MCF 10A (cell line): ENCODE results near the gene MEF2C. TPM values are rescaled to one million over a fixed set of nuclear protein-coding genes. Genes with fewer than 3 reads are reported as not detected.

Experiments
- BruUV-seq: library from RNA; stranded (reverse); fragments of 400-500 nt; replicated peaks from 2 replicates; lab custom pipeline; 2021; lab: Mats Ljungman, UMichigan
- CTCF ChIA-PET: fragments of 300-600 bp; sonication (Branson Sonifier 250); formaldehyde crosslinking; extraction: SDS; loops from one replicate; lab custom pipeline; 2021; ENCODE audit warnings: antibody characterized with exemption, inconsistent platforms; lab: Yijun Ruan, JAX
- POLR2A ChIA-PET: fragments of 300-600, 350-650 bp; sonication (Branson Sonifier 250); formaldehyde crosslinking; extraction: SDS; loops from one replicate; lab custom pipeline; 2020; ENCODE audit warnings: antibody characterized with exemption, inconsistent platforms; lab: Yijun Ruan, JAX
- DNase-seq: peaks from one replicate; pipeline ENCODE4 v3.0.0-alpha.2; 2018; ENCODE audit not compliant: unreplicated experiment
- H3K27ac Mint-ChIP-seq: one replicate; pipeline ENCODE4 v1.8.0; 2022; ENCODE audit warnings: mild to moderate bottlenecking, low read depth, mixed read lengths; ENCODE audit not compliant: unreplicated experiment
- H3K27me3 Mint-ChIP-seq: one replicate; pipeline ENCODE4 v1.8.0; 2022; ENCODE audit warnings: mixed read lengths; ENCODE audit not compliant: insufficient read depth, unreplicated experiment
- H3K36me3 Mint-ChIP-seq: one replicate; pipeline ENCODE4 v1.8.0; 2022; ENCODE audit warnings: mild to moderate bottlenecking, moderate library complexity, mixed read lengths; ENCODE audit not compliant: insufficient read depth, unreplicated experiment
- H3K4me1 Mint-ChIP-seq: one replicate; pipeline ENCODE4 v1.8.0; 2022; ENCODE audit warnings: mixed read lengths; ENCODE audit not compliant: insufficient read depth, unreplicated experiment
- H3K4me3 Mint-ChIP-seq: one replicate; pipeline ENCODE4 v1.8.0; 2022; ENCODE audit warnings: mild to moderate bottlenecking, moderate library complexity, mixed read lengths; ENCODE audit not compliant: unreplicated experiment
- H3K9me3 Mint-ChIP-seq: one replicate; pipeline ENCODE4 v1.8.0; 2022; ENCODE audit warnings: mixed read lengths; ENCODE audit not compliant: unreplicated experiment
- intact Hi-C: fragments of 100-400 bp; cut with micrococcal nuclease; formaldehyde crosslinking; loops from 2 replicates; pipeline ENCODE4 v1.14.1; 2022
- total RNA-seq: library from RNA; stranded (reverse); gene quantifications from 2 replicates; pipeline ENCODE4 v1.2.3, GENCODE V29; 2022
- TF ChIP-seq, protein P1 (sequence below): fragments of 200-600 bp; IDR thresholded peaks from one replicate; pipeline ENCODE4 v1.8.0; 2022; ENCODE audit warnings: antibody characterized with exemption, mild to moderate bottlenecking; ENCODE audit not compliant: unreplicated experiment

The MEF2C gene
- total RNA-seq, 1 experiment from 2014 or later, result 0.05 TPM

DNA sequence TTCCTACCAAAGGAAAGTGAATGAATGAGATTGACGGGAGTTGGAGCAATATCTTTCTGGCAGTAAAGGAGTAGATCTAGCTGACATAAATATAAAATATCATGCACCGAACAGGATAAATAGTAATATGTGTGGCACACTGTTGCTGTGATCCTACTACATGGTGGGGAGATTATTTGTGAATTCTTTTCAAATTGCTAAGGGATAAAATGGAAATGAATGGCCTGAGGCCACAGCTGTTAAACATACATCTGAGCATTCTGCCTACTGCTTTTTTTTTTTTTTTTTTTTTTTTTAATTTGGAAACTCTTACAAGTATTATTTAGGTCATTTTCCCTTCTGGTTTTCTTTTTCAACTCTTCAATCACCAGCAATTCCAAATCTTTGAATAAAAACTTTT lies 66.8 kb downstream of the MEF2C start:
- Mint-ChIP-seq H3K9me3 (no peaks in the 10 kb centered on the region), H3K27ac (no peak overlapping the region), H3K4me3 (no peak overlapping the region), H3K27me3 (peaks cover 88% of the 10 kb centered on the region), H3K36me3 (no peaks in the 10 kb centered on the region), H3K4me1 (no peaks in the 10 kb centered on the region)
- intact Hi-C loops, result no loop called here
- DNase-seq, result no peak
- ChIA-PET CTCF (no interaction called here), POLR2A (no interaction called here)
- TF ChIP-seq, protein P1, sequence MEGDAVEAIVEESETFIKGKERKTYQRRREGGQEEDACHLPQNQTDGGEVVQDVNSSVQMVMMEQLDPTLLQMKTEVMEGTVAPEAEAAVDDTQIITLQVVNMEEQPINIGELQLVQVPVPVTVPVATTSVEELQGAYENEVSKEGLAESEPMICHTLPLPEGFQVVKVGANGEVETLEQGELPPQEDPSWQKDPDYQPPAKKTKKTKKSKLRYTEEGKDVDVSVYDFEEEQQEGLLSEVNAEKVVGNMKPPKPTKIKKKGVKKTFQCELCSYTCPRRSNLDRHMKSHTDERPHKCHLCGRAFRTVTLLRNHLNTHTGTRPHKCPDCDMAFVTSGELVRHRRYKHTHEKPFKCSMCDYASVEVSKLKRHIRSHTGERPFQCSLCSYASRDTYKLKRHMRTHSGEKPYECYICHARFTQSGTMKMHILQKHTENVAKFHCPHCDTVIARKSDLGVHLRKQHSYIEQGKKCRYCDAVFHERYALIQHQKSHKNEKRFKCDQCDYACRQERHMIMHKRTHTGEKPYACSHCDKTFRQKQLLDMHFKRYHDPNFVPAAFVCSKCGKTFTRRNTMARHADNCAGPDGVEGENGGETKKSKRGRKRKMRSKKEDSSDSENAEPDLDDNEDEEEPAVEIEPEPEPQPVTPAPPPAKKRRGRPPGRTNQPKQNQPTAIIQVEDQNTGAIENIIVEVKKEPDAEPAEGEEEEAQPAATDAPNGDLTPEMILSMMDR, result no peak
- no TSS peak for BruUV-seq

DNA sequence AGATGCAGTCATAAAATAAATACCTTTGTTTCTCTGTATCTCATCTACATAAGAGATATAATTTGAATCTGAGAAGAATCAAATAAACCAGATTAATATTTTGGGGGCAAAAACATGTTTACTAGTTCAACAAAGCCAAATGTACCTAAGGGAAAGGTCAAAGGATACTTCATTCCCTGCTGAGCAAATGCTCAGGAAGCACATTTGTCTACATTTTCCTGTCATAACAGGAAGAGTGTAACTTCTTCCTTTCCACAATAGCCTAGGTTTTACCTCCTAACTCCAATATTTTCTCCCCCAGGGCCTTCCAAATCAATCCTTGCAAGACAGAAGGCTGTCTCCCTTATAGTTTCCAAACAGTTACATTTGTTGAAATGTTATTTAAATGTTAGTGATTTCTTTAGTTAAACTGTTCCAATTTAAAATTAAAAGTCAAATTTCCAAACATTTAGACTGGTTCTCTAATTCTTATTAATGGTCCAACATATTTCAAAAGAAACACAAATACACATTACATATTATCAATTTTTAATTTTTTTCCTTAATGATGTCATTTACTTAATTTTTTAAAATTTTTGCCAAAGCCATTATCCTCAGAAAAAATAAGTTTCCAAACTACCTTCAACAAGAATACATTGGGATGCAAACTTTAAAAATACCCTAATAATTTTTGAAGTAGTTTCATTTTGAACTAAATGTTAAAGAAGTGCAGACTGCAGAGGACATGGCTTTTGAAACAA lies 67.8 kb downstream of the MEF2C start:
- Mint-ChIP-seq H3K4me3 (no peak overlapping the region), H3K4me1 (no peaks in the 10 kb centered on the region), H3K9me3 (no peaks in the 10 kb centered on the region), H3K36me3 (no peaks in the 10 kb centered on the region), H3K27me3 (peaks cover 92% of the 10 kb centered on the region), H3K27ac (no peak overlapping the region)
- TF ChIP-seq, protein P1, result no peak
- intact Hi-C loops, result no loop called here
- BruUV-seq, result no TSS peak
- no peak for DNase-seq
- CTCF ChIA-PET, result no interaction called here
- POLR2A ChIA-PET, result no interaction called here

DNA sequence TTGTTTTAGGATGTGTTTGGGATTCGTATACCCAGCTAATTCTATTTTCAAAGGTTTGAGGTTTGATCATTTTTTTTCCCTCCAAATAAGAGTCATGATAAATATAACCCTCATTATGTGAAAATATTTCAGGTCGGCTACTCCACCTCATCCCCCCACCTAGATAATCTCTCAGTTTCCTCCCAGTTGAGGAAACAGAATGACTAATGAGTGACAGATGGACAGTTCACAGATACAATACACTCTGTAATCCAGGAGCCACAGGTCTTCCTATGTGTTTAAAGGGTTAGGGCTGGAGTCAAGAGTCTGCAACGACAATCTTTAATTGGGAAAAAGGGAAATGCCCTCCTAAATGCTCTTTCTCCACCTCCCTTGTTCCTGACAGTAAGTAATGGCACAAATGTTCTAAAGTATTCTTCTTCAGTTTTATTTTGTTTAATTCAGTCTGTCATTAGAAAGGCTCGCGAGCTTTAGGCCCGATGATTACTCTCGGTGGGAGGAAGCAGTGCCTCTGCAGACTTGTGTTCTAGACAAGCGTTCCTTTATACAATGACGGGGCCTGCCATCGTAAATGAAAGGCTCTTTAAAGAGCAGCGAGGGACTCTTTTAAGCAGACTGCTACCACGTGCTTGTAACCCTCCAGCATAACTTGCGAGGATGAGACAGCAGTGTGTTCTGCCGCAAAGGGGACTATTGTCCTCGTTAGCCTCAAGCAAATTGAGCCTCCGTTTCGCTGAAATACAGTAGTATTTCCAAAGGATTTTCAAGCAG lies 69.0 kb downstream of the MEF2C start:
- no peaks in the 10 kb centered on the region for H3K4me1 Mint-ChIP-seq
- intact Hi-C loops, result no loop called here
- H3K9me3 Mint-ChIP-seq, result no peaks in the 10 kb centered on the region
- H3K27me3 Mint-ChIP-seq, result peaks cover 96% of the 10 kb centered on the region
- ChIA-PET CTCF (no interaction called here), POLR2A (no interaction called here)
- no peak overlapping the region for H3K4me3 Mint-ChIP-seq
- BruUV-seq, result no TSS peak
- no peak overlapping the region for H3K27ac Mint-ChIP-seq
- TF ChIP-seq, protein P1, result no peak
- DNase-seq, result no peak
- no peaks in the 10 kb centered on the region for H3K36me3 Mint-ChIP-seq

DNA sequence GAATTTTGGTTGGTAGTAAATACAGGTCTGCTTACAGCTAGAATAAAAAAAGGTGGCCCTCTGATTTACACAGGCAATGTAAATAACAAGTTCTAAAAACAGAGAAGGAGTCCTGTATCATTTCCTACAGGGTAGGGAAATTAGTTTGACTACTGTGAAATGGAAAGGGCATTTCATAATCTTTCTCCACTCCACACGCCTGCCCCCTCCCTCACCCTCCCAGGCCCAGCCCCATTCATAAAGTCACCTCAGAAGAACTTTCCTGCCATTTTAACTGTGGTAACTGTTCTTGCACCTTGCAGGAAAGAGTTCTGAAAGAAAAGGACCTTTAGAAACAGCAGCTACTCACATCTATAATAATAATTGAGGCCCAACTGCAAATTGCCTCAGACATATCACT lies 69.7 kb downstream of the MEF2C start:
- POLR2A ChIA-PET, result no interaction called here
- Mint-ChIP-seq H3K4me3 (no peak overlapping the region), H3K36me3 (no peaks in the 10 kb centered on the region), H3K27ac (no peak overlapping the region), H3K9me3 (no peaks in the 10 kb centered on the region), H3K4me1 (no peaks in the 10 kb centered on the region), H3K27me3 (peaks cover 96% of the 10 kb centered on the region)
- TF ChIP-seq, protein P1, result no peak
- CTCF ChIA-PET, result no interaction called here
- DNase-seq, result no peak
- intact Hi-C loops, result no loop called here
- BruUV-seq, result no TSS peak
